H9 (cell line): ENCODE results near the gene ARHGAP8. TPM values are rescaled to one million over a fixed set of nuclear protein-coding genes. Genes with fewer than 3 reads are reported as not detected.

ENCODE experiments used
- DNase-seq: peaks from one replicate; pipeline ENCODE4 v3.0.0-alpha.2; 2017
- H2AFZ ChIP-seq: one replicate; pipeline ENCODE4 v1.6.1; 2013; ENCODE audit warnings: mild to moderate bottlenecking, low read length, control low read depth, moderate library complexity
- H2AK5ac ChIP-seq: 2 replicates; pipeline ENCODE4 v1.6.1; 2013; ENCODE audit warnings: low read length, control low read depth, mixed read lengths; ENCODE audit not compliant: insufficient read length
- H2BK120ac ChIP-seq: one replicate; pipeline ENCODE4 v1.6.1; 2013; ENCODE audit warnings: low read depth, mild to moderate bottlenecking, low read length, control low read depth, inconsistent platforms; ENCODE audit not compliant: poor library complexity, severe bottlenecking
- H2BK12ac ChIP-seq: 2 replicates; pipeline ENCODE4 v1.6.1; 2013; ENCODE audit warnings: low read length, control low read depth, mixed read lengths, low read depth; ENCODE audit not compliant: insufficient read length
- H2BK15ac ChIP-seq: 2 replicates; pipeline ENCODE4 v1.6.1; 2013; ENCODE audit warnings: low read depth, low read length, control low read depth
- H2BK20ac ChIP-seq: one replicate; pipeline ENCODE4 v1.6.1; 2013; ENCODE audit warnings: low read depth, mild to moderate bottlenecking, low read length, control low read depth, inconsistent platforms; ENCODE audit not compliant: poor library complexity, severe bottlenecking
- H2BK5ac ChIP-seq: 2 replicates; pipeline ENCODE4 v1.6.1; 2013; ENCODE audit warnings: low read length, control low read depth, mixed read lengths; ENCODE audit not compliant: insufficient read length
- H3K14ac ChIP-seq: 2 replicates; pipeline ENCODE4 v1.6.1; 2013; ENCODE audit warnings: low read length, control low read depth; ENCODE audit not compliant: insufficient read depth
- H3K18ac ChIP-seq: 2 replicates; pipeline ENCODE4 v1.6.1; 2013; ENCODE audit warnings: low read depth, mild to moderate bottlenecking, mixed read lengths, low read length, control low read depth; ENCODE audit not compliant: insufficient read length
- H3K23ac ChIP-seq: 2 replicates; pipeline ENCODE4 v1.6.1; 2013; ENCODE audit warnings: low read length, control low read depth, mixed read lengths, low read depth; ENCODE audit not compliant: insufficient read length
- H3K23me2 ChIP-seq: 2 replicates; pipeline ENCODE4 v1.6.1; 2013; ENCODE audit warnings: low read depth, mild to moderate bottlenecking, mixed read lengths, low read length, control low read depth; ENCODE audit not compliant: insufficient read length, poor library complexity, severe bottlenecking
- H3K27ac ChIP-seq: 2 replicates; pipeline ENCODE4 v1.5.1; 2013; ENCODE audit warnings: low read length, control low read depth, mixed read lengths, low read depth; ENCODE audit not compliant: insufficient read length
- H3K27me3 ChIP-seq: 2 replicates; pipeline ENCODE4 v1.6.1; 2013; ENCODE audit warnings: low read length, control low read depth, inconsistent platforms; ENCODE audit not compliant: insufficient read depth
- H3K4ac ChIP-seq: 2 replicates; pipeline ENCODE4 v1.6.1; 2013; ENCODE audit warnings: low read depth, mild to moderate bottlenecking, control low read depth, inconsistent platforms, low read length, moderate library complexity
- H3K4me1 ChIP-seq: 2 replicates; pipeline ENCODE4 v1.6.1; 2013; ENCODE audit warnings: low read length, control low read depth, inconsistent platforms; ENCODE audit not compliant: insufficient read depth
- H3K4me2 ChIP-seq: 2 replicates; pipeline ENCODE4 v1.6.1; 2013; ENCODE audit warnings: low read length, control low read depth, mixed read lengths; ENCODE audit not compliant: insufficient read length, insufficient read depth
- H3K56ac ChIP-seq: 2 replicates; pipeline ENCODE4 v1.6.1; 2013; ENCODE audit warnings: low read depth, mild to moderate bottlenecking, mixed read lengths, low read length, control low read depth; ENCODE audit not compliant: insufficient read length
- H3K79me1 ChIP-seq: 2 replicates; pipeline ENCODE4 v1.6.1; 2013; ENCODE audit warnings: low read depth, mild to moderate bottlenecking, moderate library complexity, low read length, control low read depth, inconsistent platforms; ENCODE audit not compliant: insufficient read depth, poor library complexity, severe bottlenecking
- H3K79me2 ChIP-seq: 2 replicates; pipeline ENCODE4 v1.6.1; 2013; ENCODE audit warnings: low read length, control low read depth, inconsistent platforms; ENCODE audit not compliant: insufficient read depth
- H3K9ac ChIP-seq: 2 replicates; pipeline ENCODE4 v1.6.1; 2013; ENCODE audit warnings: low read length, control low read depth, mixed read lengths; ENCODE audit not compliant: insufficient read length; ENCODE audit errors: extremely low read depth
- H3K9me3 ChIP-seq: one replicate; pipeline ENCODE4 v1.6.1; 2013; ENCODE audit warnings: low read depth, low read length, inconsistent platforms; ENCODE audit not compliant: control insufficient read depth
- H3T11ph ChIP-seq: one replicate; pipeline ENCODE4 v1.6.1; 2013; ENCODE audit warnings: mild to moderate bottlenecking, low read length, control low read depth, inconsistent platforms
- H4K20me1 ChIP-seq: one replicate; pipeline ENCODE4 v1.6.1; 2013; ENCODE audit not compliant: control insufficient read depth, insufficient read length, insufficient read depth
- H4K5ac ChIP-seq: 2 replicates; pipeline ENCODE4 v1.6.1; 2013; ENCODE audit warnings: low read depth, mild to moderate bottlenecking, mixed read lengths, low read length, control low read depth; ENCODE audit not compliant: insufficient read length
- H4K8ac ChIP-seq: replicated peaks from 2 replicates; pipeline ENCODE4 v1.6.1; 2013; ENCODE audit warnings: low read length, control low read depth, mixed read lengths, low read depth; ENCODE audit not compliant: insufficient read length
- H4K91ac ChIP-seq: 2 replicates; pipeline ENCODE4 v1.6.1; 2013; ENCODE audit warnings: low read depth, mild to moderate bottlenecking, moderate library complexity, mixed read lengths, low read length, control low read depth; ENCODE audit not compliant: insufficient read length
- H3K27ac Mint-ChIP-seq, 3 experiments: 2 replicates in 2 of 3; 3 replicates in 1 of 3; pipeline ENCODE4 v1.8.0; 2020 to 2021; ENCODE audit warnings: mixed read lengths in 3 of 3, mild to moderate bottlenecking in 1 of 3, moderate library complexity in 1 of 3
- H3K27me3 Mint-ChIP-seq: 2 replicates; pipeline ENCODE4 v1.8.0; 2021; ENCODE audit warnings: low read depth, mild to moderate bottlenecking, moderate library complexity, mixed read lengths
- H3K36me3 Mint-ChIP-seq, 3 experiments: 2 replicates in 2 of 3; 3 replicates in 1 of 3; pipeline ENCODE4 v1.8.0; 2020 to 2021; ENCODE audit warnings: low read depth in 3 of 3, mixed read lengths in 3 of 3; ENCODE audit not compliant: insufficient read depth in 1 of 3
- H3K4me1 Mint-ChIP-seq, 2 experiments: 2 replicates each; pipeline ENCODE4 v1.8.0; 2020; ENCODE audit warnings: mixed read lengths in 2 of 2
- H3K4me3 Mint-ChIP-seq, 2 experiments: 2 replicates in 1 of 2; 3 replicates in 1 of 2; pipeline ENCODE4 v1.8.0; 2020 to 2021; ENCODE audit warnings: mild to moderate bottlenecking in 2 of 2, mixed read lengths in 2 of 2, moderate library complexity in 1 of 2
- H3K9me3 Mint-ChIP-seq, 2 experiments: 2 replicates in 1 of 2; 3 replicates in 1 of 2; pipeline ENCODE4 v1.8.0; 2020; ENCODE audit warnings: mild to moderate bottlenecking in 2 of 2, mixed read lengths in 2 of 2, moderate library complexity in 1 of 2
- WGBS: extraction: QIAGEN DNeasy Blood & Tissue Kit; methylation state at CpG from one replicate; pipeline ENCODE4 v1.1.7; 2013; ENCODE audit warnings: missing lambda C conversion rate, low lambda C conversion rate, mixed read lengths; ENCODE audit not compliant: insufficient read length; ENCODE audit errors: extremely low coverage; 5-methylcytosine and 5-hydroxymethylcytosine counted together
- total RNA-seq: library from RNA; stranded (reverse); gene quantifications from 2 replicates; pipeline ENCODE4 v1.2.1, GENCODE V29; 2021
- TF ChIP-seq, protein P1 (sequence below): fragments of 200-600 bp; sonication (generic); conservative IDR thresholded peaks from 3 replicates; pipeline ENCODE4 v1.8.0; 2021; ENCODE audit warnings: antibody characterized with exemption, mild to moderate bottlenecking

Gene ARHGAP8
- total RNA-seq, 1 experiment from 2014 or later, result 35.4 TPM

GRCh38 chr22:44750481-44750880, 1.9 kb upstream of the ARHGAP8 start:
- Histone ChIP-seq H4K5ac (no peak overlapping the region), H3K18ac (no peak overlapping the region), H3T11ph (no peak overlapping the region), H2BK20ac (no peak overlapping the region), H3K23me2 (peaks cover 18% of the 10 kb centered on the region), H2BK15ac (no peak overlapping the region), H3K56ac (no peak overlapping the region), H2AFZ (no peak overlapping the region), H3K14ac (no peak overlapping the region), H3K4ac (no peak overlapping the region), H2AK5ac (no peak overlapping the region), H3K4me1 (peaks cover 10% of the 10 kb centered on the region; the same call in 1 of the 2 replicates), H3K9ac (no peak overlapping the region), H4K91ac (no peak overlapping the region), H3K27me3 (no peaks in the 10 kb centered on the region), H3K23ac (no peak overlapping the region), H3K4me2 (no peak overlapping the region), H2BK5ac (no peak overlapping the region), H4K20me1 (no peaks in the 10 kb centered on the region), H3K27ac (no peak overlapping the region), H4K8ac (no peak overlapping the region), H2BK120ac (no peak overlapping the region), H3K79me1 (peaks cover 4% of the 10 kb centered on the region), H3K9me3 (no peaks in the 10 kb centered on the region), H2BK12ac (no peak overlapping the region), H3K79me2 (peaks cover 1% of the 10 kb centered on the region; the same call in 1 of the 2 replicates)
- no CpG with 5 or more reads among the region's 1 CpG for WGBS
- H3K4me3 Mint-ChIP-seq, result no peak overlapping the region; a peak in 1 of 5 replicates
- no peak overlapping the region; a peak in 1 of 7 replicates for H3K27ac Mint-ChIP-seq
- H3K36me3 Mint-ChIP-seq, result peaks cover 8 to 18% (median 12%) of the 10 kb centered on the region in 3 experiments; a peak in 6 of 7 replicates
- DNase-seq, result no peak
- H3K4me1 Mint-ChIP-seq, result peaks cover 34 to 55% of the 10 kb centered on the region in 2 experiments
- peaks cover 12% of the 10 kb centered on the region for H3K27me3 Mint-ChIP-seq
- peaks cover 4 to 15% of the 10 kb centered on the region in 2 experiments; a peak in 3 of 5 replicates for H3K9me3 Mint-ChIP-seq
- TF ChIP-seq, protein P1, sequence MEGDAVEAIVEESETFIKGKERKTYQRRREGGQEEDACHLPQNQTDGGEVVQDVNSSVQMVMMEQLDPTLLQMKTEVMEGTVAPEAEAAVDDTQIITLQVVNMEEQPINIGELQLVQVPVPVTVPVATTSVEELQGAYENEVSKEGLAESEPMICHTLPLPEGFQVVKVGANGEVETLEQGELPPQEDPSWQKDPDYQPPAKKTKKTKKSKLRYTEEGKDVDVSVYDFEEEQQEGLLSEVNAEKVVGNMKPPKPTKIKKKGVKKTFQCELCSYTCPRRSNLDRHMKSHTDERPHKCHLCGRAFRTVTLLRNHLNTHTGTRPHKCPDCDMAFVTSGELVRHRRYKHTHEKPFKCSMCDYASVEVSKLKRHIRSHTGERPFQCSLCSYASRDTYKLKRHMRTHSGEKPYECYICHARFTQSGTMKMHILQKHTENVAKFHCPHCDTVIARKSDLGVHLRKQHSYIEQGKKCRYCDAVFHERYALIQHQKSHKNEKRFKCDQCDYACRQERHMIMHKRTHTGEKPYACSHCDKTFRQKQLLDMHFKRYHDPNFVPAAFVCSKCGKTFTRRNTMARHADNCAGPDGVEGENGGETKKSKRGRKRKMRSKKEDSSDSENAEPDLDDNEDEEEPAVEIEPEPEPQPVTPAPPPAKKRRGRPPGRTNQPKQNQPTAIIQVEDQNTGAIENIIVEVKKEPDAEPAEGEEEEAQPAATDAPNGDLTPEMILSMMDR, result no peak
